NCI-H2227 treated with DMSO at 0.1 percent for 48 hours (cell line): ENCODE data around the gene PPP1CB.
"Not testable (repeated sequence)": the region's sequence is repeated elsewhere in the genome, so short reads cannot be mapped to it uniquely, and the experiment has no call there.

Source experiments
- DNase-seq: peaks from one replicate; lab custom pipeline; 2025; lab: John Stamatoyannopoulos, UW

The PPP1CB gene

GRCh38 chr2:28778392-28778791, 26.8 kb downstream of the PPP1CB start:
- no peak for DNase-seq

DNA sequence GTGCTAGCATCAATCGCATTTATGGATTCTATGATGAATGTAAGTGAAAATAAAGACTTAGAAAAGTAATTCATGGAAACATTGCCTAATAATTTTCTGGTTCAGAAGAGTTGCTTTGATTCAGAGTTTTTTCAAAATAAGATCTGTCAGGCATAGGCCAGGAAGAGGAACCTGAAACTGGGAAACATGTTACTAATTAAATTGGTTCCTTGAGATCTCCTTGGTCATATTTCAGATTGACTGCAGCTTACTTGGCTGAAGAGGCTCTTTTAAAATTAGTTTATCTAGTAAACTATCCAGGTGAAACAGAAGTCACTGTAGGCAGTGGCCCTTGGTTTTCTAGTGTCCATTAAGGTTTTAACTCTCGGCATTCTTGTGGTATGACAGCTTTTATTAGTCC, 27.4 kb downstream of the PPP1CB start:
- DNase-seq, result no peak

- DNase-seq, result peak; percentile 7
Observed at GRCh38 chr2:28780496-28780895, 28.9 kb downstream of the PPP1CB start.

- DNase-seq, result no peak
Observed at GRCh38 chr2:28782423-28782822, 30.8 kb downstream of the PPP1CB start.

GRCh38 chr2:28784570-28784969, 32.9 kb downstream of the PPP1CB start:
- DNase-seq, result not testable (repeated sequence)

DNA sequence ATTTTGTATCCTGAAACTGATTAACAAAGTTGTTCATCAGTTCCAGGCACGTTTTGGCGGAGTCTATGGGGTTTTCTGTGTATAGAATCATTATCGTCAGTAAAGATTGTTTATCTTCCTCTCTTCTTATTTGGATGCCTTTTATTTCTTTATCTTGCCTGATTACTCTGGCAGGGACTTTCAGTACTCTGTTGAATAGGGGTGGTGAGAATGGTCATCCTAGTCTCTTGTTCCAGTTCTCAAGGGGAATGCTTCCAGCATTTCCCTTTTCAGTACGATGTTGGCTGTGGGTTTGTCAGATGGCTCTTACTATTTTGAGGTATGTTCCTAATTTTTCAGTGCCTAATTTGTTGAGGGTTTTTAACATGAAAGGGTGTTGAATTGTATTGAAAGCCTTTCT, 45.0 kb downstream of the PPP1CB start:
- no peak for DNase-seq

DNA sequence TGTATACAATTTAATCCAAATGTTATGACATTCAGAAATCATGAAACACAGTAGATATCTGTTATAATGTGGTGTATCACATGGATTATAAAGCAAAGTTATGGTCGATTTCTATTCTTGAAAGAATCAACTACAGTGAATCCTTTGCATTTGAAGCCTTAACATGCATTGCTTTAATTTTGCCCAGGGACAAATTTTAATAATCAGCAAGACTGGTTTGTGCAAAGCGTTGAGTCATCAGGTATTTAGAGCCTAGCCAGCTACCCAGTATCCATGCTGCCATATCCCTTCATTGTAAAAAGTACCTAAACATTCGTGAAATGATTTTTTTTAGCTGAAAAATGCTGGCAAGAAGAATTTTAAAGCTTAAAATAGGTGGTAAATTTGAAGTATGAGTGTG, 50.1 kb downstream of the PPP1CB start:
- no peak for DNase-seq

GRCh38 chr2:28802975-28803429, 51.4 kb downstream of the PPP1CB start:
- no peak for DNase-seq

DNA sequence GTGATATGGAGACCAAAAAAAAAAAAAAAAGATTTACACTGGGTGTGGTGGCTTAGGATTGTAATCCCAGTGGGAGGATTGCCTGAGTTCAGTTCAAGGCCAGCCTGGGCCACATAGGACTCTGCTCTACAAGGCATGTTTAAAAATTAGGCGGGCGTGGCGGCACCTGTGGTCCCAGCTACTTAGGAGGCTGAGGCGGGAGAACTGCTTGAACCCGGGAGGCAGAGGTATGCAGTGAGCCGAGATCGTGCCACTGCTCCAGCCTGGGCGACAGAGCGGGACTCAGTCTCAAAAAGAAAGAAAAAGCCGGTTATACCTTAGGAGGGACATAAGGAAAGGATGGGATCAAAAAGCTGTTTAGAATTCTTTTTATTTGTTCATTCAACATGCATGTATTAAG, 58.3 kb downstream of the PPP1CB start:
- no peak for DNase-seq

DNA sequence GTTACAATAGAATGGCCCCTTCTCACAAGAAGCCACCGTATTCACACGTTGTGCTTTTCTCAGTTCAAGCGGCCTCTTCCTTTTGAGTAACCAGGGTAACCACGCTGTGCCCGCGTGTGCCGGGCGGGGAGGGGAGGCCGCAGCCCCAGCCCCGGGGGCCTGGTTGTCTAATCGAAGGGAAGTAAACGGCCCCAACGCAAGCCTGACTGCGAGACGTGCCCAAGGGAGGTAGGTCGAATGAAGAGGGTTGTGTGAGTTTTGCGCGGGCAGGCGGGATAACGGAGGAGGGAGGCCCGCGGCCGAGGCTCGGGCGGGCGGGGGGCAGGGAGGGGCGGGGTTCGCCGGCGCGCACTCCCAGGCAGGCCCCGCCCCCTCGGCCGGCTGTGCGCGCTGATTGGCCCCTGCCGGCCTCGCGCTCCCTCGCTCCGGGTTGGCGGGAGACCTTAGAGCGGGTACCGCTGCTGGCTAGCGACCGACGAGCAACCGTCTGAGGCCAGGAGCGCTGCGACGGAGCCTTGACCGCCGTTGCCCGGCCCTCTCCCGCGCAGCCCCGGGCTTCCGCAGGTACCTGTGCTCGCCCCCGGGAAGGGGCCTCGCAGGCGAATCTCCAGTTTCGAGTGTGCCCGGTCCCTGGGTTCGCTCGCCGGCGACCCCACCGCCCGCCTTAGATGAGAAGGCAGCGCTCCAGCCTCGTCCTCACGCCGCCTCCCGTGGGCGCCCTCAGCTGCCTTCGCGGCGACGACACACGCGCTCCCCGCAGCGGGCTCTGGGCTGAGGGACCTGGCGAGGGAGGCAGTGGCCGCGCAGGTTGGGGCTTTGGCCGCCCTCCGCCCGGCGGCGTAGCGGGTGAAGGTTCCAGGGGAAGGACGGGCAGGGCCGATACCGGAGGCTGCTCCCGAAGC, 59.0 kb downstream of the PPP1CB start, which contains the start of gene SPDYA:
Gene SPDYA, plus strand, starts transcription at position 451 of the 902 bp plus-strand sequence. CDS start 5,181 bp downstream, outside the sequence.
- peak; percentile 90 for DNase-seq

- DNase-seq, result no peak
Observed at GRCh38 chr2:28818053-28818452, 66.4 kb downstream of the PPP1CB start.

GRCh38 chr2:28821295-28821958, 69.8 kb downstream of the PPP1CB start:
- DNase-seq, result peak; percentile 58

DNA sequence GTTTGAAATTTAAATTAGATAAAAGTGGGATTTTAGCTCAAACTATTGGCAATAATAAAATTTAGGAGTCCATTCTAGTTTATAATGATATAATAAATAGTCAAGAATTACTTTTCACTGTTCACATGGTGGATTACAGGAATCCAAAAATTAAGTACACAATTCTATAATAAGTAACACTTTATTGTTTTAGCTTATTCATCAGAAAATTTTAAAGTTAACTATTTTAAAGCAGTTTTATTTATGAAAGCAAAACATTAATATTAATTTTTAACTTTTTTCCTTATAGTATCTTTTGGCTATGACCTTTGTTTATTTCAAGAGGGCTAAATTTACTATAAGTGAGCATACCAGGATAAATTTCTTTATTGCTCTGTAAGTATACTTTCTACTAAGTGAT, 70.4 kb downstream of the PPP1CB start:
- DNase-seq, result no peak

GRCh38 chr2:28824207-28824606, 72.6 kb downstream of the PPP1CB start:
- DNase-seq, result no peak

DNA sequence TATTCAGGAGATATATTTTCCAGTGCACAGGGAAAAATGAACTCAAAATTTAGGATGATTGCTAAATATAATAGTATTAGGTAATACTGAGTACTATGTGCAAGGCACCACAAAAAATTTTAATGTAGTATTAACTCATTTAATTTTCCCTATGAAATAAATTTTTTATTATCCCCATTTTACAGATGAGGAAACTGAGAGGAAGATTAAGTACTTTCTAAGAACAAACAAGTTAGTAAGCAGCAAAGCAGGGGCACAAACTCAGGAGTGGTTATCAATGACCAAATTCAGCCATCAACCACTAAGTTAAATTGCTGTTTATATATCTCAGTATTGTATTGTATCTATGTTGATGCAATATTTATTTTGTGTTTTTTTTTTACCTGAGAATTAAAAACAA, 73.2 kb downstream of the PPP1CB start:
- DNase-seq, result no peak

DNA sequence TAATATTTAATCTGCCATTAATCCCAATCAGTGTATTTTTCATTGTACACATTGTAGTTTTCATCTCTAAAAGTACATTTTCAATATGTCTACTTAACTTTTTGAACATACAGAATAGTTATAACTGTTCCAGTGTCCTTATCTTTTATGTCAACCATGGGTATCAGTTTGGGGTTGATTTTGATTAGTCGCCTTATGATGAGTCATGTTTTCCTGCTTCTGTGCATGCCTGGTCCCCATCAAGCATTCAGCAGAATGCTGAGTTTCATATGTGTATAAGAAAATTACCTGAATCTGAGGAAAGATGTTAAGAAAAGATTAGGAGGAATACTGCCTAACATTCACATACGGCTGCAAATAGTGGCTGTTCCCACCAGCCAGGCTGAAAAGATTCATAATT, 76.8 kb downstream of the PPP1CB start:
- DNase-seq, result no peak

DNA sequence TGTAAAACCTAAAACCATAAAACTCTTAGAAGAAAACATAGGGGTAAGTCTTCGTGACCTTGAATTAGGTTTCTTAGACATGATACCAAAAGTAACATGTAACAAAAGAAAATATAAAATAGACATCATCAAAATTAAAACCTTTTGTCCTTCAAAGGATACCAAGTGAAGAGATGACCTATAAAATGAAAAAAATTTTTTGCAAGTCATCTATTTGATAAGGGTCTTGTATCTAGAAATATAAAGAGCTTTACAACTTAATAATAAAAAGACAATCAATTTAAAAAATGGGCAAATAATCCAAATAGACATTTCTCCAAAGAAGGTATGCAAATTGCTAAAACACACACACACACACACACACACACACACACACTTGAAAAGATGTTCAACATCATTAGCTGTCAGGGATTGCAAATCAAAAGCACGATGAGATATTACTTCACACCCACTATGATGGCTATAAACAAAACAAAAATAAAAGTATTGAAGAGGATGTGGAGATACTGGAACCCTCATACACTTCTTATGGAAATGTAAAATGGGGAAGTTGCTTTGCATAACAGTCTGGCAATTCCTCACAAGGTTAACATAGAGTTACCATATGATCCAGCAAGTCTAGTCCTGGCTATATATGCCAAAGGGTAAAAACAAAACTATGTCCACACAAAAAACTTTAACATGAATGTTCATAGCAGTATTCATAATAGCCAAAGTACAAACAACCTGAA, 82.3 kb downstream of the PPP1CB start:
- DNase-seq, result no peak

DNA sequence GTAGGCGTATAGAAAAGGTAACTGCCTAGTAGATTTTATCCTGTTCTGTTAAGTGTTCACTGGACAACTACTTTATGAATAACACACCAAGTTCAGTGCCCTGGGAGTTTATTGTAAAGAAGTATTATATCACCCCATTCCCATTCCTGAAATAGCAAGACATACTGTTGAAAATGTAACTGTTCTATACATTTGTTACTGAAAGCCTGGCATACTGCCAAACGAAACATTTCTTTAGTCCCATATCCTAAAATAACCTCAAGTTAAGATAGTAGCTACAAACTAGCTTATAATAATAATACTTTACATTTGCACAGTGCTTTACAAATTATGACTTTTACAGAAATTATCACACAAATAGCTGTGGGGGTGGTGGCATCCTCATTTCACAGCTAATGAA, 84.2 kb downstream of the PPP1CB start:
- DNase-seq, result no peak

- no peak for DNase-seq
Observed at GRCh38 chr2:28838971-28839370, 87.3 kb downstream of the PPP1CB start.

DNA sequence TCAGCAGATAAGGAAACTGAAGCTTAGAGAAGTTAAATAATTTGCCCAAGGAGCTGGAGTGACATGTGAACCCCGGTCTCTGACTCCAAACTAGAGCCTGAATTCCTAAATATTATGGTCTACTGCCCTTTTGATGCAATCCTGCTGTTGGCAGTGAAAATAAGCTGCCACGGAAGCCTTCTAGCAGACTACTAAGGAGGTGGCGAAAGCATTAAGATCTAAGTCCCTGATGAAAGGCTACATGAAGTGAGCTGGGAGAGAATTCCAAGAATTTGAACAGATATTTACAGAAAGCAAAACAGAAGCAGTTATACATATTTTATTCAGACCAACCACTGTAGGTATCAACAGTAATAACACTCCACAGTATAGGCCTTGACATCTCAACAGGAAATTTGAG, 90.4 kb downstream of the PPP1CB start:
- no peak for DNase-seq
